ENCODE data around the gene SETD7.

SETD7 gene

GRCh38 chr4:139568206-139568955 lies 12.4 kb upstream of the SETD7 start:
- DNase-seq, result peak; percentile 35

GRCh38 chr4:139567159-139567870 lies 11.3 kb upstream of the SETD7 start:
- no peak for DNase-seq

- DNase-seq, result no peak
Observed at GRCh38 chr4:139564502-139564901, 8.5 kb upstream of the SETD7 start.

GRCh38 chr4:139563515-139563914 lies 7.5 kb upstream of the SETD7 start:
- no peak for DNase-seq

- no peak for DNase-seq
Observed at GRCh38 chr4:139562839-139563238, 6.8 kb upstream of the SETD7 start.

- no peak for DNase-seq
Observed at GRCh38 chr4:139562067-139562684, 6.2 kb upstream of the SETD7 start.

- no peak for DNase-seq
Observed at GRCh38 chr4:139560406-139561104, 4.5 kb upstream of the SETD7 start.

- DNase-seq, result no peak
Observed at GRCh38 chr4:139559687-139560086, 3.7 kb upstream of the SETD7 start.

- no peak for DNase-seq
Observed at GRCh38 chr4:139559089-139559479, 3.1 kb upstream of the SETD7 start.

- DNase-seq, result no peak
Observed at GRCh38 chr4:139558235-139559088, 2.4 kb upstream of the SETD7 start.

GRCh38 chr4:139557556-139558110 lies 1.6 kb upstream of the SETD7 start:
- no peak for DNase-seq

- DNase-seq, result peak; percentile 34
Observed at GRCh38 chr4:139556724-139557555, 921 bp upstream of the SETD7 start.

- no peak for DNase-seq
Observed at GRCh38 chr4:139555705-139556070, 331 bp downstream of the SETD7 start.

GRCh38 chr4:139554893-139555704 lies 920 bp downstream of the SETD7 start:
- DNase-seq, result peak; percentile 94

- no peak for DNase-seq
Observed at GRCh38 chr4:139554642-139554892, 1.5 kb downstream of the SETD7 start.

- DNase-seq, result no peak
Observed at GRCh38 chr4:139553751-139554641, 2.0 kb downstream of the SETD7 start.

- DNase-seq, result peak; percentile 54
Observed at GRCh38 chr4:139552517-139553307, 3.3 kb downstream of the SETD7 start.

GRCh38 chr4:139550724-139551429 lies 5.1 kb downstream of the SETD7 start:
- DNase-seq, result no peak
